Measurements from ENCODE around the gene BSPRY.
"Not testable (repeated sequence)": the region's sequence is repeated elsewhere in the genome, so short reads cannot be mapped to it uniquely, and the experiment has no call there.

The BSPRY gene

GRCh38 chr9:113368982-113369854 is 19.9 kb downstream of the BSPRY start:
- Histone ChIP-seq H3K4me3 (ENCODE audit: low read length) (no peak overlapping the region), H3K9me3 (ENCODE audit: control insufficient read depth, insufficient read depth, low read length) (no peaks in the 10 kb centered on the region), H3K27ac (ENCODE audit: low read length) (no peak overlapping the region), H3K27me3 (ENCODE audit: control insufficient read depth, insufficient read depth, low read length) (no peaks in the 10 kb centered on the region), H3K36me3 (ENCODE audit: control insufficient read depth, insufficient read depth, low read length) (peaks cover 7% of the 10 kb centered on the region), H3K4me1 (ENCODE audit: control insufficient read depth, insufficient read depth, low read length) (no peaks in the 10 kb centered on the region)
- DNase-seq (ENCODE audit: low read depth, low spot score), result no peak
- no CpG with 5 or more reads among the region's 13 CpGs for WGBS (ENCODE audit: insufficient coverage, insufficient read length)

- H3K27me3 ChIP-seq (ENCODE audit: control insufficient read depth, insufficient read depth, low read length), result no peaks in the 10 kb centered on the region
- no peaks in the 10 kb centered on the region for H3K9me3 ChIP-seq (ENCODE audit: control insufficient read depth, insufficient read depth, low read length)
- no peak for DNase-seq (ENCODE audit: low read depth, low spot score)
- no peak overlapping the region for H3K27ac ChIP-seq (ENCODE audit: low read length)
- no peak overlapping the region for H3K4me3 ChIP-seq (ENCODE audit: low read length)
- WGBS (ENCODE audit: insufficient coverage, insufficient read length), result no CpG with 5 or more reads among the region's 11 CpGs
- H3K4me1 ChIP-seq (ENCODE audit: control insufficient read depth, insufficient read depth, low read length), result no peaks in the 10 kb centered on the region
- H3K36me3 ChIP-seq (ENCODE audit: control insufficient read depth, insufficient read depth, low read length), result peaks cover 9% of the 10 kb centered on the region
Measured at GRCh38 chr9:113369855-113370140, 20.5 kb downstream of the BSPRY start.

- Histone ChIP-seq H3K9me3 (ENCODE audit: control insufficient read depth, insufficient read depth, low read length) (no peaks in the 10 kb centered on the region), H3K4me1 (ENCODE audit: control insufficient read depth, insufficient read depth, low read length) (no peaks in the 10 kb centered on the region), H3K36me3 (ENCODE audit: control insufficient read depth, insufficient read depth, low read length) (peaks cover 9% of the 10 kb centered on the region), H3K27me3 (ENCODE audit: control insufficient read depth, insufficient read depth, low read length) (no peaks in the 10 kb centered on the region), H3K4me3 (ENCODE audit: low read length) (no peak overlapping the region), H3K27ac (ENCODE audit: low read length) (no peak overlapping the region)
- no CpG with 5 or more reads among the region's 8 CpGs for WGBS (ENCODE audit: insufficient coverage, insufficient read length)
- DNase-seq (ENCODE audit: low read depth, low spot score), result no peak
Measured at GRCh38 chr9:113370806-113371325, 21.5 kb downstream of the BSPRY start.

- H3K27ac ChIP-seq (ENCODE audit: low read length), result no peak overlapping the region
- H3K4me1 ChIP-seq (ENCODE audit: control insufficient read depth, insufficient read depth, low read length), result no peaks in the 10 kb centered on the region
- no peak overlapping the region for H3K4me3 ChIP-seq (ENCODE audit: low read length)
- DNase-seq (ENCODE audit: low read depth, low spot score), result no peak
- no peaks in the 10 kb centered on the region for H3K27me3 ChIP-seq (ENCODE audit: control insufficient read depth, insufficient read depth, low read length)
- WGBS (ENCODE audit: insufficient coverage, insufficient read length), result no CpG with 5 or more reads among the region's 5 CpGs
- H3K36me3 ChIP-seq (ENCODE audit: control insufficient read depth, insufficient read depth, low read length), result peaks cover 9% of the 10 kb centered on the region
- H3K9me3 ChIP-seq (ENCODE audit: control insufficient read depth, insufficient read depth, low read length), result no peaks in the 10 kb centered on the region
Measured at GRCh38 chr9:113372059-113372458, 22.7 kb downstream of the BSPRY start.

DNA sequence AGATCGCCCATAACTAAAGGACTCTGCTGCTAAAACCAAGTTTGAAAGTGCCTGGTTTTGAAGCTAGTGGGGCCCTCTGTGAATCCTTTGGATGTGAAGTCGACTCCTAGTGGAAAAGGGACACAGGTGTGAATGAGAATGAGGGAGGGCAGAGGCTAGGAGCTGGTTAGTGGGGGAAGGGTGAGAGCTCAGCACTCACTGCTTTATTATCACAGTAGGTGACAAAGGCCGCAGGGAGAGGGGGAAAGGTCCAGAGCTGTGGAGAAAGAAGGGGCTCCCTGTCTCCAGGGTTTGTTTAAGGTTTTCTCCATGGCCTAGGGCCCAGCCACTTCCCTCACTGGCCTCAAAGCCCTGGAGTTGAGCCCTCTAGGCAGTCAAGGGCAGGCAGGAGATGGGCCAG is 23.9 kb downstream of the BSPRY start:
- WGBS (ENCODE audit: insufficient coverage, insufficient read length), result no CpG with 5 or more reads among the region's 3 CpGs
- H3K27me3 ChIP-seq (ENCODE audit: control insufficient read depth, insufficient read depth, low read length), result no peaks in the 10 kb centered on the region

DNA sequence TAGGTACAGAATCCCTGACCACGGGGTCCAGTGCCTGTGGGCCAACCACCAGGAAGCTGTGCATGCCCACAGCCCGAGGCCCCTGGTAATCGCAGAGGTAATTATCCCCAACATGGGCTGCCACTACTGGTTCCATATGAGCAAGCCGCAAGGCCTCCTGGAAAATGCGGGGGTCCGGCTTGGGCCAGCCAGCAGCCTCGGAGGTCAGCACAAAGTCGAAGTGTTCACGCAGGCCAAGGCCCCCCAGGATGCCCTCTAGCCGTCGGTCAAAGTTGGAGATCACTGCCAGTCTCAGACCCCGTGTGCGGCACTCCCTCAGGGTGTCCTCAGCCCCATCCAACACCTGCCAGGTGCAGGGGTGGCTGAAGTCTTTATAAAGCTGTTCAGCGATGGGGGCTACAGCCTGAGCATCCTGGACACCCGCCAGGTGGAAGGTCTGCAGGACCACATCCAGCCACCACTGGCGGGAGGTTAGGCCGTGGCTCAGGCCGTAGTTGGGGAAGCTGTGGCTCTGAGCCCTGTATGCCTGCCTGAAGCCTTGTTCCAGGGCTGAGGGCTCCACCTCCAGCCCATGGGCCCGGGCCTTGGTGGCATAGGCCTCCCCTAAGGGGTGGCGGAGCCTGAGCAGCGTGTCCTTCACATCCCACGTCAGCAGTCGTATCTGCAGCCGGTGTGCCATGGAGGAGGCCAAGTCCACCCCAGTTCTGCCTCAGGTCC is 24.5 kb downstream of the BSPRY start:
- Histone ChIP-seq H3K27me3 (ENCODE audit: control insufficient read depth, insufficient read depth, low read length) (no peaks in the 10 kb centered on the region), H3K36me3 (ENCODE audit: control insufficient read depth, insufficient read depth, low read length) (peaks cover 9% of the 10 kb centered on the region), H3K4me3 (ENCODE audit: low read length) (no peak overlapping the region), H3K4me1 (ENCODE audit: control insufficient read depth, insufficient read depth, low read length) (no peaks in the 10 kb centered on the region), H3K27ac (ENCODE audit: low read length) (no peak overlapping the region), H3K9me3 (ENCODE audit: control insufficient read depth, insufficient read depth, low read length) (no peaks in the 10 kb centered on the region)
- WGBS (ENCODE audit: insufficient coverage, insufficient read length), result no CpG with 5 or more reads among the region's 24 CpGs
- DNase-seq (ENCODE audit: low read depth, low spot score), result no peak

More for the DNA sequence above, 23.9 kb downstream of the BSPRY start:
- no peak overlapping the region for H3K4me3 ChIP-seq (ENCODE audit: low read length)
- H3K4me1 ChIP-seq (ENCODE audit: control insufficient read depth, insufficient read depth, low read length), result no peaks in the 10 kb centered on the region
- H3K27ac ChIP-seq (ENCODE audit: low read length), result no peak overlapping the region
- no peak for DNase-seq (ENCODE audit: low read depth, low spot score)
- no peaks in the 10 kb centered on the region for H3K9me3 ChIP-seq (ENCODE audit: control insufficient read depth, insufficient read depth, low read length)
- peaks cover 9% of the 10 kb centered on the region for H3K36me3 ChIP-seq (ENCODE audit: control insufficient read depth, insufficient read depth, low read length)

GRCh38 chr9:113375057-113376023 is 26.0 kb downstream of the BSPRY start:
- Histone ChIP-seq H3K27me3 (ENCODE audit: control insufficient read depth, insufficient read depth, low read length) (no peaks in the 10 kb centered on the region), H3K4me3 (ENCODE audit: low read length) (no peak overlapping the region), H3K4me1 (ENCODE audit: control insufficient read depth, insufficient read depth, low read length) (no peaks in the 10 kb centered on the region), H3K36me3 (ENCODE audit: control insufficient read depth, insufficient read depth, low read length) (peaks cover 9% of the 10 kb centered on the region), H3K27ac (ENCODE audit: low read length) (no peak overlapping the region), H3K9me3 (ENCODE audit: control insufficient read depth, insufficient read depth, low read length) (no peaks in the 10 kb centered on the region)
- DNase-seq (ENCODE audit: low read depth, low spot score), result no peak
- no CpG with 5 or more reads among the region's 6 CpGs for WGBS (ENCODE audit: insufficient coverage, insufficient read length)

DNA sequence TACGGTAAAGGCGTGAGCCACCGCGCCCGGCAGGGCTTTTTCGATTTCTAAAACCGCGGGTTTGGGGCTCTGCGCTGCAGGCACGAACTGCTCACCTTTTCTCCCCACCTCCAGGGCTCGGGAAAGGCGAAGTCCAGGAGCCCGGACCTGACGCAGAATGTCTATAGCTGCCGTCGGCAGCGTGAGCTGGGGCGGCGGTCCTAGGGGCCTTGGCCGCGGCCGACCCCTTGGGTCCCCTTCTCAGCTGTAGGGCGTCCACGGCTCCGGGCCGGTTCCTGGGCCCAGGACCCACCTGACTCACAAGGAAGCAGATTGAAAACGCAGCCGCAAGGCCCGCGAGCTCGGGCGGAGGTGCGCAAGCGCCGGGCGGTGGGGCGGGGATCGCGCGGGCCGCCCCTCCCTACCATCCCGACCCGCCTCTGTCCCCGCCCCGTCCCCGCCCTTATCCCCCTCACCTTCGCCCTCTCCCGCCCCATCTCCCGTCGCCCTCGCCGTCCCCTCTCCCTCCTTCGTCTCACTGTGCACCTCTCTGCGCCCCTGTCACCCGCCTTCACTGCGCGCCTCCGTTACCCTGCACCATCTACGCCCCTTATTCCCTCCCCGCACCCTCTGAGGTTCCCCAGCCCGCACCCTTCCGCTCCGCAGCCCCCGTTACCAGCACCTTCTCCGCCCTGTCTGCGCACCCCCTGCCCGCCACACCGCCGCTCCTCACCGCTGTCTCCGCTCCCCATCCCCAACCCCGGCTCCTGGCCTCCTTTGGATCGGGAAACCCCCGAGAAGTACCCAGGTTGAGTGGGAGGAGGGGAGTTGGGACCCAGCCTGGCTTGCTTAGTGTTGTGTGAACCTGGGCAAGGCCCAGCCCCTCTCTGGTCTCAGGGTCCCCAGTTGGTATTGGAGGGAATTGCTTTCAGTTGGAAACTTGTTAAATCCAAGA is 27.6 kb downstream of the BSPRY start, which contains the start of gene HDHD3:
TSS of gene HDHD3 (minus strand) at position 353 of the 934 bp plus-strand sequence. CDS start 2,632 bp downstream, outside the sequence.
- peaks cover 9% of the 10 kb centered on the region for H3K36me3 ChIP-seq (ENCODE audit: control insufficient read depth, insufficient read depth, low read length)
- H3K4me3 ChIP-seq (ENCODE audit: low read length), result peak within 1 kb of the TSS; percentile 64
- no peaks in the 10 kb centered on the region for H3K27me3 ChIP-seq (ENCODE audit: control insufficient read depth, insufficient read depth, low read length)
- WGBS (ENCODE audit: insufficient coverage, insufficient read length), result no CpG with 5 or more reads among the region's 74 CpGs
- no peaks in the 10 kb centered on the region; the same call in 1 of the 2 replicates for H3K4me1 ChIP-seq (ENCODE audit: control insufficient read depth, insufficient read depth, low read length)
- H3K9me3 ChIP-seq (ENCODE audit: control insufficient read depth, insufficient read depth, low read length), result no peaks in the 10 kb centered on the region
- no peak within 1 kb of the TSS for H3K27ac ChIP-seq (ENCODE audit: low read length)
- DNase-seq (ENCODE audit: low read depth, low spot score), result peak; percentile 41

- H3K27me3 ChIP-seq (ENCODE audit: control insufficient read depth, insufficient read depth, low read length); H3K27ac ChIP-seq (ENCODE audit: low read length); H3K36me3 ChIP-seq (ENCODE audit: control insufficient read depth, insufficient read depth, low read length); H3K4me3 ChIP-seq (ENCODE audit: low read length); H3K9me3 ChIP-seq (ENCODE audit: control insufficient read depth, insufficient read depth, low read length); DNase-seq (ENCODE audit: low read depth, low spot score); H3K4me1 ChIP-seq (ENCODE audit: control insufficient read depth, insufficient read depth, low read length): not testable (repeated sequence)
- WGBS (ENCODE audit: insufficient coverage, insufficient read length), result no CpG with 5 or more reads among the region's 24 CpGs
Measured at GRCh38 chr9:113379094-113379828, 29.9 kb downstream of the BSPRY start.

Data from iPS DF 6.9 (cell line).